H1 (cell line): ENCODE data around the gene TNS4. TPM values are rescaled to one million over a fixed set of nuclear protein-coding genes. Genes with fewer than 3 reads are reported as not detected.

ENCODE experiments used
- CTCF ChIA-PET: fragments of 300-600 bp; sonication (Branson Sonifier 250); formaldehyde crosslinking; loops from one replicate; lab custom pipeline; 2021; ENCODE audit not compliant: partially characterized antibody; lab: Charles Lee
- POLR2A ChIA-PET: fragments of 300-600 bp; sonication (Branson Sonifier 250); formaldehyde crosslinking; loops from one replicate; lab custom pipeline; 2021; ENCODE audit warnings: inconsistent platforms; ENCODE audit not compliant: partially characterized antibody; lab: Charles Lee
- DNase-seq, 2 experiments: peaks; one replicate each; pipeline versions ENCODE4 v3.0.0 to v3.0.0-alpha.2; 2010 to 2022; ENCODE audit warnings: low spot score in 2 of 2, low read depth in 1 of 2, mixed read lengths in 1 of 2
- FAIRE-seq: peaks from 2 replicates; lab custom pipeline; 2011; peaks lifted over from hg19 to GRCh38; lab: Jason Lieb, UNC
- H2AFZ ChIP-seq: 2 replicates; pipeline ENCODE4 v1.8.1; 2012; ENCODE audit warnings: low read length, inconsistent platforms
- H2AK5ac ChIP-seq: 2 replicates; pipeline ENCODE4 v1.6.1; 2013; ENCODE audit warnings: low read depth, low read length
- H2BK120ac ChIP-seq: replicated peaks from 2 replicates; pipeline ENCODE3; 2013; ENCODE audit warnings: low read depth, low read length, inconsistent platforms
- H2BK12ac ChIP-seq: 2 replicates; pipeline ENCODE4 v1.6.1; 2013; ENCODE audit warnings: low read depth, low read length
- H2BK15ac ChIP-seq: 2 replicates; pipeline ENCODE4 v1.6.1; 2013; ENCODE audit warnings: low read length
- H2BK20ac ChIP-seq: 2 replicates; pipeline ENCODE4 v1.6.1; 2013; ENCODE audit warnings: low read length
- H2BK5ac ChIP-seq: 2 replicates; pipeline ENCODE4 v1.6.1; 2013; ENCODE audit warnings: low read depth, low read length
- H3K14ac ChIP-seq: 2 replicates; pipeline ENCODE4 v1.6.1; 2013; ENCODE audit warnings: inconsistent platforms; ENCODE audit not compliant: insufficient read length
- H3K18ac ChIP-seq: 2 replicates; pipeline ENCODE4 v1.6.1; 2013; ENCODE audit warnings: low read length; ENCODE audit errors: extremely low read depth
- H3K23ac ChIP-seq: 2 replicates; pipeline ENCODE4 v1.6.1; 2013; ENCODE audit warnings: inconsistent platforms; ENCODE audit not compliant: insufficient read length
- H3K23me2 ChIP-seq: 2 replicates; pipeline ENCODE4 v1.6.1; 2013; ENCODE audit warnings: low read depth, low read length
- H3K27ac ChIP-seq: 2 replicates; pipeline ENCODE4 v1.6.1; 2011; ENCODE audit warnings: low read depth, low read length, inconsistent platforms
- H3K27me3 ChIP-seq, 4 experiments: replicated peaks in 1 of 4; 1 replicate in 1 of 4; 2 replicates in 3 of 4; pipeline versions ENCODE4 v1.6.1 to v1.8.1; 2011 to 2013; ENCODE audit warnings: low read length in 3 of 4, mild to moderate bottlenecking in 3 of 4, inconsistent platforms in 2 of 4, mixed read lengths in 2 of 4, moderate library complexity in 1 of 4; ENCODE audit not compliant: control insufficient read depth in 3 of 4, insufficient read depth in 3 of 4; ENCODE audit errors: extremely low read depth in 1 of 4
- H3K36me3 ChIP-seq, 4 experiments: 2 replicates each; pipeline versions ENCODE4 v1.6.1 to v1.8.1; 2011 to 2013; ENCODE audit warnings: mild to moderate bottlenecking in 4 of 4, low read length in 3 of 4, moderate library complexity in 2 of 4, control low read depth in 1 of 4, inconsistent platforms in 1 of 4; ENCODE audit not compliant: insufficient read depth in 4 of 4, control insufficient read depth in 2 of 4
- H3K4ac ChIP-seq: replicated peaks from 2 replicates; pipeline ENCODE3; 2013; ENCODE audit warnings: low read length, low read depth, mixed read lengths, inconsistent platforms; ENCODE audit not compliant: insufficient read length
- H3K4me1 ChIP-seq, 4 experiments: replicated peaks in 1 of 4; 1 replicate in 1 of 4; 2 replicates in 3 of 4; pipeline versions ENCODE4 v1.6.1 to v1.8.1; 2011 to 2013; ENCODE audit warnings: low read length in 3 of 4, inconsistent platforms in 2 of 4, mixed read lengths in 1 of 4; ENCODE audit not compliant: insufficient read depth in 4 of 4, control insufficient read depth in 3 of 4
- H3K4me2 ChIP-seq, 2 experiments: 2 replicates each; pipeline versions ENCODE4 v1.6.1 to v1.8.1; 2011 to 2013; ENCODE audit warnings: low read depth in 2 of 2, low read length in 2 of 2, control low read depth in 1 of 2, inconsistent platforms in 1 of 2, mild to moderate bottlenecking in 1 of 2; ENCODE audit not compliant: insufficient read depth in 1 of 2
- H3K4me3 ChIP-seq, 4 experiments: fragments of 200-600, 300-600 bp in 1 of 4; sonication (generic), shearing (Covaris generic), sonication (Bioruptor Twin) in 1 of 4; 2 replicates each; pipeline versions ENCODE4 v1.5.1 to v1.8.1; 2011 to 2016; ENCODE audit warnings: low read length in 4 of 4, low read depth in 3 of 4, control low read depth in 2 of 4, inconsistent platforms in 2 of 4, mild to moderate bottlenecking in 2 of 4, mixed read lengths in 1 of 4, moderate library complexity in 1 of 4; ENCODE audit not compliant: insufficient read depth in 2 of 4; ENCODE audit errors: extremely low read depth in 1 of 4
- H3K56ac ChIP-seq: replicated peaks from 2 replicates; pipeline ENCODE3; 2013; ENCODE audit warnings: low read depth, mild to moderate bottlenecking, mixed read lengths, low read length, inconsistent platforms; ENCODE audit not compliant: insufficient read length
- H3K79me1 ChIP-seq: 2 replicates; pipeline ENCODE4 v1.6.1; 2013; ENCODE audit warnings: low read depth, low read length, control low read depth
- H3K79me2 ChIP-seq, 2 experiments: 2 replicates each; pipeline versions ENCODE4 v1.6.1 to v1.8.1; 2012 to 2013; ENCODE audit warnings: low read length in 2 of 2, mild to moderate bottlenecking in 2 of 2, inconsistent platforms in 1 of 2; ENCODE audit not compliant: insufficient read depth in 2 of 2, control insufficient read depth in 1 of 2
- H3K9ac ChIP-seq, 4 experiments: replicated peaks in 1 of 4; 1 replicate in 1 of 4; 2 replicates in 3 of 4; pipeline versions ENCODE4 v1.6.1 to v1.8.1; 2011 to 2013; ENCODE audit warnings: low read depth in 3 of 4, low read length in 3 of 4, control low read depth in 2 of 4, mild to moderate bottlenecking in 2 of 4, moderate library complexity in 2 of 4, inconsistent platforms in 1 of 4; ENCODE audit errors: extremely low read depth in 1 of 4
- H3K9me3 ChIP-seq, 2 experiments: 2 replicates each; pipeline versions ENCODE4 v1.6.1 to v1.8.1; 2012 to 2013; ENCODE audit warnings: mild to moderate bottlenecking in 2 of 2, moderate library complexity in 2 of 2, control low read depth in 1 of 2, inconsistent platforms in 1 of 2, low read depth in 1 of 2, low read length in 1 of 2, mixed read lengths in 1 of 2; ENCODE audit not compliant: insufficient read depth in 2 of 2
- H4K20me1 ChIP-seq, 2 experiments: replicated peaks in 1 of 2; 2 replicates each; pipeline versions ENCODE3 to v1.8.1; 2011 to 2013; ENCODE audit warnings: inconsistent platforms in 2 of 2, low read length in 2 of 2, mild to moderate bottlenecking in 1 of 2; ENCODE audit not compliant: insufficient read depth in 2 of 2, control insufficient read depth in 1 of 2
- H4K5ac ChIP-seq: 2 replicates; pipeline ENCODE4 v1.6.1; 2013; ENCODE audit warnings: low read length, low read depth, mixed read lengths, inconsistent platforms; ENCODE audit not compliant: insufficient read length
- H4K8ac ChIP-seq: 2 replicates; pipeline ENCODE4 v1.8.0; 2013; ENCODE audit warnings: mild to moderate bottlenecking, moderate library complexity, low read length, inconsistent platforms; ENCODE audit not compliant: insufficient read depth; ENCODE audit errors: extremely low read depth
- H4K91ac ChIP-seq: replicated peaks from 2 replicates; pipeline ENCODE3; 2013; ENCODE audit warnings: low read length, mixed read lengths, inconsistent platforms; ENCODE audit not compliant: insufficient read length
- EP300 ChIP-seq, 2 experiments: IDR thresholded peaks; 1 replicate in 1 of 2; 2 replicates in 1 of 2; pipeline ENCODE4 v1.6.1; 2011 to 2012; ENCODE audit warnings: low read depth in 2 of 2, low read length in 2 of 2, mild to moderate bottlenecking in 2 of 2, borderline replicate concordance in 1 of 2, inconsistent platforms in 1 of 2, moderate library complexity in 1 of 2
- EZH2 ChIP-seq: fragments of 200-600 bp; sonication (generic); IDR thresholded peaks from 2 replicates; pipeline ENCODE4 v1.7.1; 2012; ENCODE audit warnings: low read depth, mild to moderate bottlenecking, moderate library complexity, low read length, inconsistent platforms; ENCODE audit not compliant: severe bottlenecking
- HDAC2 ChIP-seq, 2 experiments: fragments of 300-600 bp in 1 of 2; sonication (generic) in 1 of 2; IDR thresholded peaks; 2 replicates each; pipeline ENCODE4 v1.6.1; 2011 to 2012; ENCODE audit warnings: low read depth in 2 of 2, low read length in 2 of 2, mild to moderate bottlenecking in 2 of 2, moderate library complexity in 2 of 2, borderline replicate concordance in 1 of 2, inconsistent platforms in 1 of 2
- JUN ChIP-seq: IDR thresholded peaks from 2 replicates; pipeline ENCODE4 v1.6.1; 2011; ENCODE audit warnings: low read depth, mild to moderate bottlenecking, improper control_type of control experiment, low read length
- JUND ChIP-seq: IDR thresholded peaks from 2 replicates; pipeline ENCODE4 v1.6.1; 2011; ENCODE audit warnings: mild to moderate bottlenecking, improper control_type of control experiment, low read length
- MAFK ChIP-seq: IDR thresholded peaks from 2 replicates; pipeline ENCODE4 v1.6.1; 2012; ENCODE audit warnings: low read depth, mild to moderate bottlenecking, improper control_type of control experiment, low read length
- NANOG ChIP-seq: IDR thresholded peaks from 2 replicates; pipeline ENCODE4 v1.6.1; 2011; ENCODE audit warnings: low read length, low read depth, mild to moderate bottlenecking, inconsistent platforms; ENCODE audit not compliant: insufficient read depth, poor library complexity, severe bottlenecking
- POLR2A ChIP-seq, 2 experiments: IDR thresholded peaks; 1 replicate in 1 of 2; 2 replicates in 1 of 2; pipeline ENCODE4 v1.6.1; 2011; ENCODE audit warnings: low read depth in 2 of 2, low read length in 2 of 2, mild to moderate bottlenecking in 2 of 2; ENCODE audit errors: control extremely low read depth in 1 of 2
- YY1 ChIP-seq: IDR thresholded peaks from 2 replicates; pipeline ENCODE4 v1.6.1; 2011; ENCODE audit warnings: low read depth, mild to moderate bottlenecking, low read length
- ZNF274 ChIP-seq: IDR thresholded peaks from 2 replicates; pipeline ENCODE4 v1.7.0; 2012; ENCODE audit warnings: low read length, borderline replicate concordance; ENCODE audit errors: extremely low read depth
- WGBS, 2 experiments: shearing (Covaris generic) in 1 of 2; methylation state at CpG; one replicate each; pipeline versions ENCODE4 v1.1.6 to v1.1.7; 2013 to 2015; ENCODE audit warnings: low lambda C conversion rate in 2 of 2, mixed read lengths in 2 of 2, inconsistent platforms in 1 of 2, low coverage in 1 of 2, missing lambda C conversion rate in 1 of 2; ENCODE audit not compliant: insufficient replicate concordance in 2 of 2, insufficient coverage in 1 of 2, insufficient read length in 1 of 2; ENCODE audit errors: extremely low coverage in 1 of 2, missing lambda C conversion rate in 1 of 2; 5-methylcytosine and 5-hydroxymethylcytosine counted together
- polyA plus RNA-seq, 7 experiments: library from polyadenylated mRNA; depleted of rRNA in 3 of 7; stranded (reverse) in 5 of 7; unstranded in 2 of 7; fragments of >200 nt in 5 of 7; fragments of 200-250 nt in 2 of 7; gene quantifications; 1 replicate in 5 of 7; 2 replicates in 1 of 7; 4 replicates in 1 of 7; pipeline versions ENCODE4 v1.2.1 to v1.2.3, GENCODE V29; 2011 to 2013; ENCODE audit warnings: missing spikeins in 2 of 7, mixed read lengths in 2 of 7
- total RNA-seq: library from RNA; stranded (reverse); fragmentation: NEBNext Ultra II Directional; extraction: Animal tissue kit (Norgen Biotek cat#: 25700); gene quantifications from 2 replicates; pipeline ENCODE4 v1.2.1, GENCODE V29; 2021

The TNS4 gene
- total and polyA plus RNA-seq, 2 of the 8 experiments (the other 6 are each of a cell fraction or from before 2014, with no cell fraction given), result 0.20 to 0.21 TPM

DNA sequence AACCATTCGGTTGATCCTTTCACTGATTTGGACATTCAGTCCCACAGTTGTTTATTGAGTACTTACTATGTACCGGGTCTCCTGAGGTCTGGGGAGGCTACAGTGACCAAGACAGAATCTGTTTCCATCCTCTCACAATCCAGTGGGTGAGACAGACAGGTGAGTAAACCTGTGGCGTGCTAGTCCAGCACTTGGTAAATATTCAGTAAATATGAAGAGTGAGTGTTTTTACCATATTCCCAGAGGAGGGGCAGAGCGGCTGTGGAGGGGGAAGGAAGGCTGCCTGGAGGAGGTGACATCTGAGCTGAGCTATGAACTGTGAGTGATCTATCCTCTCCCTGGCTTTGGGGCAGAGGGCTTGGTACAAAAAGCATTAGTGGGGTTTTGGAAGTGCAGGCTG, 32.5 kb upstream of the TNS4 start:
- Histone ChIP-seq H2BK120ac (no peak overlapping the region), H2BK5ac (no peak overlapping the region), H3K9me3 (no peaks in the 10 kb centered on the region), H3K27ac (no peak overlapping the region), H3K56ac (no peak overlapping the region), H3K9ac (no peak overlapping the region), H4K91ac (no peak overlapping the region), H2AFZ (0 out of 2 replicates have a peak overlapping the region, but pooled peaks have one; percentile 52), H2AK5ac (no peak overlapping the region), H4K8ac (no peak overlapping the region), H3K14ac (no peak overlapping the region), H3K23me2 (peaks cover 3% of the 10 kb centered on the region; the same call in 1 of the 2 replicates), H4K5ac (no peak overlapping the region), H3K4ac (no peak overlapping the region), H3K18ac (no peak overlapping the region), H3K4me1 (peaks cover 0 to 8% (median 3%) of the 10 kb centered on the region in 4 experiments; a peak in 2 of 7 replicates), H3K27me3 (no peaks in the 10 kb centered on the region), H2BK12ac (peak overlapping the region; percentile 45; the same call in 1 of the 2 replicates), H3K36me3 (no peaks in the 10 kb centered on the region), H4K20me1 (no peaks in the 10 kb centered on the region), H3K4me3 (no peak overlapping the region), H2BK15ac (peak overlapping the region; percentile 24), H3K79me2 (no peaks in the 10 kb centered on the region), H2BK20ac (0 out of 2 replicates have a peak overlapping the region, but pooled peaks have one; percentile 44), H3K79me1 (no peaks in the 10 kb centered on the region), H3K23ac (no peak overlapping the region), H3K4me2 (no peak overlapping the region)
- POLR2A ChIA-PET, result interaction anchor here (0.6 to 1.7 kb wide), 4 partner anchors 16 to 135 kb away, joined by 3 to 6 read pairs (median 4); no protein-coding TSS in a partner anchor
- TF ChIP-seq NANOG, result no peak
- no peak for TF ChIP-seq MAFK
- TF ChIP-seq JUN, result no peak
- no peak for TF ChIP-seq EP300 (IDR thresholded peaks at IDR 0.05; ENCODE audit: borderline replicate concordance in 1 of 2, low read depth in 2 of 2, low read length in 2 of 2)
- TF ChIP-seq ZNF274, result no peak
- TF ChIP-seq EZH2, result no peak
- no peak for TF ChIP-seq POLR2A (IDR thresholded peaks at IDR 0.05; ENCODE audit: control extremely low read depth in 1 of 2, low read depth in 2 of 2, low read length in 2 of 2)
- no peak for TF ChIP-seq YY1
- TF ChIP-seq JUND, result no peak
- no peak for TF ChIP-seq HDAC2 (IDR thresholded peaks at IDR 0.05; ENCODE audit: borderline replicate concordance in 1 of 2, low read depth in 2 of 2, low read length in 2 of 2)
- 90% methylated on average over 4 of the region's 4 CpGs; no CpG with 5 or more reads in 1 of the 2 experiments for WGBS, 2 experiments
- FAIRE-seq (no peak), DNase-seq (no peak)
- CTCF ChIA-PET, result interaction anchor here (0.7 to 19.4 kb wide), 45 partner anchors 9 to 343 kb away, joined by 3 to 435 read pairs (median 6); partner anchors contain the start of genes GJD3, IGFBP4, TNS4 and TOP2A
